Neuronal stem cell (in vitro differentiated cells): Measurements from ENCODE around the gene LMO1.

Experiments
- DNase-seq: peaks from one replicate; pipeline ENCODE4 v3.0.0-alpha.2; 2013; ENCODE audit warnings: low spot score
- H2AFZ ChIP-seq: one replicate; pipeline ENCODE4 v1.6.1; 2013; ENCODE audit warnings: mild to moderate bottlenecking, low read length, inconsistent platforms
- H2AK5ac ChIP-seq: 2 replicates; pipeline ENCODE4 v1.6.1; 2013; ENCODE audit warnings: low read depth, mild to moderate bottlenecking, inconsistent platforms, low read length, moderate library complexity, mixed read lengths
- H2BK120ac ChIP-seq: 2 replicates; pipeline ENCODE4 v1.6.1; 2013; ENCODE audit warnings: low read depth, mild to moderate bottlenecking, inconsistent platforms, low read length, moderate library complexity, mixed read lengths
- H2BK12ac ChIP-seq: one replicate; pipeline ENCODE4 v1.6.1; 2013; ENCODE audit warnings: low read length, inconsistent platforms
- H2BK15ac ChIP-seq: 2 replicates; pipeline ENCODE4 v1.6.1; 2013; ENCODE audit warnings: mild to moderate bottlenecking, low read length, inconsistent platforms, mixed read lengths
- H2BK5ac ChIP-seq: one replicate; pipeline ENCODE4 v1.6.1; 2013; ENCODE audit warnings: inconsistent platforms, mild to moderate bottlenecking, low read length, moderate library complexity
- H3K14ac ChIP-seq: one replicate; pipeline ENCODE4 v1.6.1; 2013; ENCODE audit warnings: low read length, inconsistent platforms
- H3K18ac ChIP-seq: 2 replicates; pipeline ENCODE4 v1.6.1; 2013; ENCODE audit warnings: low read length, inconsistent platforms
- H3K23ac ChIP-seq: 2 replicates; pipeline ENCODE4 v1.6.1; 2013; ENCODE audit warnings: low read depth, mild to moderate bottlenecking, mixed read lengths, low read length, inconsistent platforms; ENCODE audit not compliant: poor library complexity
- H3K27ac ChIP-seq: replicated peaks from 3 replicates; pipeline ENCODE4 v1.5.1; 2013; ENCODE audit warnings: low read length, inconsistent platforms
- H3K27me3 ChIP-seq, 3 experiments: 2 replicates each; pipeline ENCODE4 v1.6.1; 2013; ENCODE audit warnings: low read length in 3 of 3, mild to moderate bottlenecking in 2 of 3, inconsistent platforms in 1 of 3, low read depth in 1 of 3, mixed read lengths in 1 of 3, moderate library complexity in 1 of 3; ENCODE audit not compliant: control insufficient read depth in 3 of 3, insufficient read depth in 3 of 3
- H3K36me3 ChIP-seq, 2 donors: replicated peaks in 1 of 2; 2 replicates each; pipeline ENCODE4 v1.6.1; 2013; ENCODE audit warnings: low read length in 2 of 2; ENCODE audit not compliant: control insufficient read depth in 2 of 2, insufficient read depth in 2 of 2
- H3K4ac ChIP-seq: 2 replicates; pipeline ENCODE4 v1.6.1; 2013; ENCODE audit warnings: inconsistent platforms, mild to moderate bottlenecking, low read length, moderate library complexity
- H3K4me1 ChIP-seq, 2 donors: 1 replicate in 1 of 2; 2 replicates in 1 of 2; pipeline ENCODE4 v1.6.1; 2013; ENCODE audit warnings: low read length in 2 of 2, low read depth in 1 of 2; ENCODE audit not compliant: control insufficient read depth in 2 of 2, insufficient read depth in 1 of 2
- H3K4me2 ChIP-seq: one replicate; pipeline ENCODE4 v1.6.1; 2013; ENCODE audit warnings: mild to moderate bottlenecking, low read length, inconsistent platforms; ENCODE audit not compliant: insufficient read depth, poor library complexity, severe bottlenecking
- H3K4me3 ChIP-seq, 2 donors: 2 replicates each; pipeline ENCODE4 v1.5.1; 2013; ENCODE audit warnings: low read length in 2 of 2, mild to moderate bottlenecking in 2 of 2, inconsistent platforms in 1 of 2, moderate library complexity in 1 of 2
- H3K79me1 ChIP-seq: one replicate; pipeline ENCODE4 v1.6.1; 2013; ENCODE audit warnings: low read depth, mild to moderate bottlenecking, inconsistent platforms, low read length, moderate library complexity
- H3K9ac ChIP-seq: one replicate; pipeline ENCODE4 v1.6.1; 2013; ENCODE audit warnings: mild to moderate bottlenecking, low read depth, low read length, inconsistent platforms; ENCODE audit not compliant: poor library complexity
- H3K9me3 ChIP-seq, 2 donors: replicated peaks in 1 of 2; 2 replicates each; pipeline versions ENCODE3 to v1.6.1; 2013; ENCODE audit warnings: low read length in 2 of 2, mild to moderate bottlenecking in 2 of 2, inconsistent platforms in 1 of 2, low read depth in 1 of 2, mixed read lengths in 1 of 2, moderate library complexity in 1 of 2; ENCODE audit not compliant: control insufficient read depth in 2 of 2, insufficient read depth in 1 of 2
- H4K8ac ChIP-seq: one replicate; pipeline ENCODE4 v1.6.1; 2013; ENCODE audit warnings: low read depth, mild to moderate bottlenecking, inconsistent platforms, low read length, moderate library complexity
- H4K91ac ChIP-seq: one replicate; pipeline ENCODE4 v1.6.1; 2013; ENCODE audit warnings: low read length, low read depth, mild to moderate bottlenecking, inconsistent platforms; ENCODE audit not compliant: poor library complexity
- WGBS, 2 donors: extraction: QIAGEN DNeasy Blood & Tissue Kit; methylation state at CpG; one replicate each; pipeline ENCODE4 v1.1.7; 2013; ENCODE audit warnings: missing lambda C conversion rate in 2 of 2, mixed read lengths in 1 of 2; ENCODE audit not compliant: insufficient read length in 2 of 2, insufficient replicate concordance in 1 of 2; ENCODE audit errors: extremely low coverage in 2 of 2; 5-methylcytosine and 5-hydroxymethylcytosine counted together

LMO1 gene

GRCh38 chr11:8251616-8252295, 11.9 kb downstream of the LMO1 start:
- H2BK120ac ChIP-seq, result no peak overlapping the region
- no peak overlapping the region for H3K4me2 ChIP-seq
- no peaks in the 10 kb centered on the region for H3K36me3 ChIP-seq
- no peak for DNase-seq
- no peak overlapping the region for H2BK5ac ChIP-seq
- no peak overlapping the region for H3K4ac ChIP-seq
- H2AFZ ChIP-seq, result no peak overlapping the region
- H4K8ac ChIP-seq, result no peak overlapping the region
- H4K91ac ChIP-seq, result no peak overlapping the region
- H2BK12ac ChIP-seq, result no peak overlapping the region
- H3K23ac ChIP-seq, result peak overlapping the region; percentile 59
- H3K79me1 ChIP-seq, result peaks cover 6% of the 10 kb centered on the region
- 100% methylated on average over 3 of the region's 10 CpGs; no CpG with 5 or more reads in 1 of the 2 donors for WGBS, 2 donors
- no peaks in the 10 kb centered on the region for H3K9me3 ChIP-seq
- no peak overlapping the region for H3K27ac ChIP-seq
- no peak overlapping the region for H3K9ac ChIP-seq
- no peak overlapping the region for H2AK5ac ChIP-seq
- H2BK15ac ChIP-seq, result no peak overlapping the region
- H3K14ac ChIP-seq, result no peak overlapping the region
- H3K4me1 ChIP-seq, result no peaks in the 10 kb centered on the region
- H3K4me3 ChIP-seq, result no peak overlapping the region
- H3K18ac ChIP-seq, result no peak overlapping the region
- peaks cover 0 to 56% (median 0%) of the 10 kb centered on the region in 3 experiments for H3K27me3 ChIP-seq

GRCh38 chr11:8250981-8251615, 12.6 kb downstream of the LMO1 start:
- Histone ChIP-seq H3K9me3 (no peaks in the 10 kb centered on the region), H4K91ac (no peak overlapping the region), H2AFZ (no peak overlapping the region), H3K18ac (peak overlapping the region; percentile 53), H3K4me1 (no peaks in the 10 kb centered on the region), H2BK5ac (no peak overlapping the region), H3K9ac (no peak overlapping the region), H3K27ac (no peak overlapping the region), H3K79me1 (peaks cover 6% of the 10 kb centered on the region), H3K27me3 (peaks cover 0 to 51% (median 0%) of the 10 kb centered on the region in 3 experiments), H3K36me3 (no peaks in the 10 kb centered on the region), H3K14ac (no peak overlapping the region), H2BK15ac (no peak overlapping the region), H4K8ac (peak overlapping the region; percentile 29), H2BK120ac (no peak overlapping the region), H3K23ac (peak overlapping the region; percentile 94), H2BK12ac (no peak overlapping the region), H3K4ac (no peak overlapping the region), H3K4me3 (no peak overlapping the region), H2AK5ac (peak overlapping the region; percentile 64), H3K4me2 (no peak overlapping the region)
- no CpG with 5 or more reads among the region's 11 CpGs for WGBS, 2 donors
- DNase-seq, result no peak

GRCh38 chr11:8250434-8250833, 13.2 kb downstream of the LMO1 start:
- no peak overlapping the region for H3K9ac ChIP-seq
- peaks cover 0 to 55% (median 0%) of the 10 kb centered on the region in 3 experiments for H3K27me3 ChIP-seq
- no peak overlapping the region for H3K27ac ChIP-seq
- no peak overlapping the region for H2BK120ac ChIP-seq
- no CpG with 5 or more reads among the region's 5 CpGs for WGBS, 2 donors
- H3K14ac ChIP-seq, result no peak overlapping the region
- H2BK12ac ChIP-seq, result no peak overlapping the region
- DNase-seq, result no peak
- H3K4me3 ChIP-seq, result no peak overlapping the region
- H4K8ac ChIP-seq, result no peak overlapping the region
- no peak overlapping the region for H4K91ac ChIP-seq
- H3K79me1 ChIP-seq, result peaks cover 6% of the 10 kb centered on the region
- no peak overlapping the region for H2BK15ac ChIP-seq
- H3K9me3 ChIP-seq, result no peaks in the 10 kb centered on the region
- H2AFZ ChIP-seq, result no peak overlapping the region
- no peak overlapping the region for H3K23ac ChIP-seq
- no peak overlapping the region for H2BK5ac ChIP-seq
- no peak overlapping the region for H3K4ac ChIP-seq
- H3K4me2 ChIP-seq, result no peak overlapping the region
- no peaks in the 10 kb centered on the region for H3K4me1 ChIP-seq
- no peaks in the 10 kb centered on the region for H3K36me3 ChIP-seq
- peak overlapping the region; percentile 35 for H3K18ac ChIP-seq
- H2AK5ac ChIP-seq, result no peak overlapping the region

GRCh38 chr11:8249482-8249881, 14.2 kb downstream of the LMO1 start:
- no peak overlapping the region for H2BK12ac ChIP-seq
- no peak overlapping the region for H3K4ac ChIP-seq
- H3K14ac ChIP-seq, result no peak overlapping the region
- WGBS, 2 donors, result no CpG with 5 or more reads among the region's 6 CpGs
- no peak overlapping the region for H3K4me3 ChIP-seq
- H3K4me2 ChIP-seq, result no peak overlapping the region
- H2BK5ac ChIP-seq, result no peak overlapping the region
- H4K8ac ChIP-seq, result no peak overlapping the region
- no peak overlapping the region for H3K18ac ChIP-seq
- no peak overlapping the region for H2AK5ac ChIP-seq
- H2BK120ac ChIP-seq, result no peak overlapping the region
- no peak overlapping the region for H3K9ac ChIP-seq
- no peak for DNase-seq
- H3K36me3 ChIP-seq, result no peaks in the 10 kb centered on the region
- no peak overlapping the region for H4K91ac ChIP-seq
- H2BK15ac ChIP-seq, result no peak overlapping the region
- H3K9me3 ChIP-seq, result no peaks in the 10 kb centered on the region
- peaks cover 6% of the 10 kb centered on the region for H3K79me1 ChIP-seq
- peaks cover 0 to 54% (median 0%) of the 10 kb centered on the region in 3 experiments for H3K27me3 ChIP-seq
- H3K27ac ChIP-seq, result no peak overlapping the region
- H2AFZ ChIP-seq, result no peak overlapping the region
- no peaks in the 10 kb centered on the region for H3K4me1 ChIP-seq
- no peak overlapping the region for H3K23ac ChIP-seq
